HEK293 (cell line): ENCODE measurements around the gene HOXC10.
A peak's percentile ranks its signal among the peaks of the same experiment; 100 is the strongest.

Source experiments
- CTCF ChIA-PET: fragments of 350-600 bp; formaldehyde crosslinking; extraction: SDS; loops from one replicate; lab custom pipeline; 2021; ENCODE audit warnings: antibody characterized with exemption; lab: Yijun Ruan, JAX
- POLR2A ChIA-PET: fragments of 300-600 bp; formaldehyde crosslinking; extraction: SDS; loops from one replicate; lab custom pipeline; 2020; ENCODE audit warnings: antibody characterized with exemption, inconsistent platforms; lab: Yijun Ruan, JAX
- H3K27ac ChIP-seq: fragments of 200-500 bp; sonication (Bioruptor generic); 2 replicates; pipeline ENCODE4 v1.5.1; 2014; ENCODE audit warnings: low read depth, low read length, control low read depth, inconsistent platforms; ENCODE audit errors: extremely low read depth
- H3K36me3 ChIP-seq, 2 experiments: fragments of 200-500 bp in 1 of 2; sonication (Bioruptor generic) in 1 of 2; 1 replicate in 1 of 2; 2 replicates in 1 of 2; pipeline ENCODE4 v1.5.1; 2014 to 2017; ENCODE audit warnings: inconsistent platforms in 2 of 2, low read length in 2 of 2; ENCODE audit not compliant: control insufficient read depth in 2 of 2, insufficient read depth in 1 of 2
- H3K4me1 ChIP-seq: fragments of 200-500 bp; sonication (Bioruptor generic); 2 replicates; pipeline ENCODE4 v1.5.1; 2014; ENCODE audit warnings: mild to moderate bottlenecking, low read length, inconsistent platforms; ENCODE audit not compliant: control insufficient read depth, insufficient read depth
- H3K4me3 ChIP-seq: 2 replicates; pipeline ENCODE4 v1.5.1; 2011; ENCODE audit warnings: low read depth, mild to moderate bottlenecking, control low read depth, low read length, moderate library complexity
- H3K9me3 ChIP-seq: fragments of 200-500 bp; sonication (Bioruptor generic); 2 replicates; pipeline ENCODE4 v1.5.1; 2014; ENCODE audit warnings: low read depth, low read length, inconsistent platforms; ENCODE audit not compliant: control insufficient read depth, insufficient read depth
- HOXD13 ChIP-seq: sonication (generic); formaldehyde crosslinking; IDR thresholded peaks from 2 replicates; pipeline ENCODE4 v1.8.0; 2022; ENCODE audit warnings: missing genetic modification reagents, borderline replicate concordance
- KLF16 ChIP-seq: fragments of 450-650 bp; formaldehyde crosslinking; IDR thresholded peaks from 2 replicates; pipeline ENCODE4 v1.5.1; 2017; ENCODE audit warnings: missing biosample characterization, missing genetic modification characterization
- KLF9 ChIP-seq: fragments of 450-650 bp; formaldehyde crosslinking; IDR thresholded peaks from 2 replicates; pipeline ENCODE4 v1.5.1; 2016; ENCODE audit warnings: missing biosample characterization, missing genetic modification characterization, low read depth
- MZF1 ChIP-seq: fragments of 450-650 bp; formaldehyde crosslinking; IDR thresholded peaks from 2 replicates; pipeline ENCODE4 v1.5.1; 2017; ENCODE audit warnings: missing biosample characterization, missing genetic modification characterization, borderline replicate concordance
- OSR2 ChIP-seq: fragments of 450-650 bp; formaldehyde crosslinking; IDR thresholded peaks from 2 replicates; pipeline ENCODE4 v1.5.1; 2016; ENCODE audit warnings: missing biosample characterization, missing genetic modification characterization
- SP7 ChIP-seq: fragments of 450-650 bp; formaldehyde crosslinking; IDR thresholded peaks from 2 replicates; pipeline ENCODE4 v1.5.1; 2016; ENCODE audit warnings: missing biosample characterization, missing genetic modification characterization
- YY1 ChIP-seq: fragments of 450-650 bp; formaldehyde crosslinking; IDR thresholded peaks from 2 replicates; pipeline ENCODE4 v1.5.1; 2018; ENCODE audit warnings: missing biosample characterization, missing genetic modification characterization
- ZBTB17 ChIP-seq: fragments of 450-650 bp; formaldehyde crosslinking; IDR thresholded peaks from 2 replicates; pipeline ENCODE4 v1.5.1; 2016; ENCODE audit warnings: missing biosample characterization, missing genetic modification characterization
- ZBTB20 ChIP-seq: fragments of 450-650 bp; formaldehyde crosslinking; IDR thresholded peaks from 2 replicates; pipeline ENCODE4 v1.5.1; 2016; ENCODE audit warnings: missing biosample characterization, missing genetic modification characterization
- ZBTB8A ChIP-seq: fragments of 450-650 bp; formaldehyde crosslinking; IDR thresholded peaks from 2 replicates; pipeline ENCODE4 v1.5.1; 2016; ENCODE audit warnings: missing biosample characterization, missing genetic modification characterization
- ZFP37 ChIP-seq: fragments of 450-650 bp; formaldehyde crosslinking; IDR thresholded peaks from 2 replicates; pipeline ENCODE4 v1.5.1; 2016; ENCODE audit warnings: missing biosample characterization, missing genetic modification characterization
- ZFP69B ChIP-seq: fragments of 450-650 bp; formaldehyde crosslinking; IDR thresholded peaks from 2 replicates; pipeline ENCODE4 v1.5.1; 2016; ENCODE audit warnings: missing biosample characterization, missing genetic modification characterization
- ZNF10 ChIP-seq: fragments of 450-650 bp; formaldehyde crosslinking; IDR thresholded peaks from 2 replicates; pipeline ENCODE4 v1.5.1; 2017; ENCODE audit warnings: missing biosample characterization, missing genetic modification characterization
- ZNF132 ChIP-seq: fragments of 450-650 bp; formaldehyde crosslinking; IDR thresholded peaks from 2 replicates; pipeline ENCODE4 v1.5.1; 2017; ENCODE audit warnings: missing biosample characterization, missing genetic modification characterization, borderline replicate concordance
- ZNF138 ChIP-seq: fragments of 450-650 bp; formaldehyde crosslinking; IDR thresholded peaks from 2 replicates; pipeline ENCODE4 v1.5.1; 2016; ENCODE audit warnings: missing biosample characterization, missing genetic modification characterization, borderline replicate concordance
- ZNF184 ChIP-seq: fragments of 450-650 bp; IDR thresholded peaks from 2 replicates; pipeline ENCODE4 v1.5.1; 2018; ENCODE audit warnings: missing biosample characterization, mild to moderate bottlenecking, missing genetic modification characterization
- ZNF324 ChIP-seq: fragments of 450-650 bp; formaldehyde crosslinking; IDR thresholded peaks from 2 replicates; pipeline ENCODE4 v1.5.1; 2016; ENCODE audit warnings: missing biosample characterization, missing genetic modification characterization
- ZNF335 ChIP-seq: fragments of 450-650 bp; formaldehyde crosslinking; conservative IDR thresholded peaks from 2 replicates; pipeline ENCODE4 v1.5.1; 2016; ENCODE audit warnings: missing biosample characterization, missing genetic modification characterization
- ZNF48 ChIP-seq: fragments of 450-650 bp; formaldehyde crosslinking; IDR thresholded peaks from 2 replicates; pipeline ENCODE4 v1.5.1; 2016; ENCODE audit warnings: missing biosample characterization, missing genetic modification characterization
- ZNF501 ChIP-seq: fragments of 450-650 bp; formaldehyde crosslinking; IDR thresholded peaks from 2 replicates; pipeline ENCODE4 v1.5.1; 2016; ENCODE audit warnings: missing biosample characterization, missing genetic modification characterization
- ZNF596 ChIP-seq: fragments of 450-650 bp; IDR thresholded peaks from 2 replicates; pipeline ENCODE4 v1.5.0; 2018; ENCODE audit warnings: missing biosample characterization, mild to moderate bottlenecking, missing genetic modification characterization, moderate library complexity
- ZNF830 ChIP-seq: fragments of 450-650 bp; IDR thresholded peaks from 2 replicates; pipeline ENCODE4 v1.5.0; 2018; ENCODE audit warnings: missing biosample characterization, missing genetic modification characterization, low read depth, mild to moderate bottlenecking, moderate library complexity
- ZSCAN23 ChIP-seq: fragments of 450-650 bp; formaldehyde crosslinking; IDR thresholded peaks from 2 replicates; pipeline ENCODE4 v1.5.1; 2016; ENCODE audit warnings: missing biosample characterization, missing genetic modification characterization
- ZSCAN30 ChIP-seq: fragments of 450-650 bp; IDR thresholded peaks from 2 replicates; pipeline ENCODE4 v1.5.1; 2018; ENCODE audit warnings: missing biosample characterization, mild to moderate bottlenecking, missing genetic modification characterization, moderate library complexity
- TF ChIP-seq, protein P1 (sequence below): fragments of 450-650 bp; formaldehyde crosslinking; IDR thresholded peaks from 2 replicates; pipeline ENCODE4 v1.5.1; 2016; ENCODE audit warnings: missing biosample characterization, missing genetic modification characterization
- TF ChIP-seq, protein P2 (sequence below): fragments of 450-650 bp; formaldehyde crosslinking; IDR thresholded peaks from 2 replicates; pipeline ENCODE4 v1.5.1; 2016; ENCODE audit warnings: missing biosample characterization, missing genetic modification characterization
- TF ChIP-seq, protein P3 (sequence below): fragments of 450-650 bp; formaldehyde crosslinking; optimal IDR thresholded peaks from 2 replicates; pipeline ENCODE3; 2016; ENCODE audit warnings: missing biosample characterization, mild to moderate bottlenecking, missing genetic modification characterization
- TF ChIP-seq, protein P4 (sequence below): fragments of 450-650 bp; formaldehyde crosslinking; IDR thresholded peaks from 2 replicates; pipeline ENCODE4 v1.5.1; 2016; ENCODE audit warnings: missing biosample characterization, missing genetic modification characterization

The HOXC10 gene

DNA sequence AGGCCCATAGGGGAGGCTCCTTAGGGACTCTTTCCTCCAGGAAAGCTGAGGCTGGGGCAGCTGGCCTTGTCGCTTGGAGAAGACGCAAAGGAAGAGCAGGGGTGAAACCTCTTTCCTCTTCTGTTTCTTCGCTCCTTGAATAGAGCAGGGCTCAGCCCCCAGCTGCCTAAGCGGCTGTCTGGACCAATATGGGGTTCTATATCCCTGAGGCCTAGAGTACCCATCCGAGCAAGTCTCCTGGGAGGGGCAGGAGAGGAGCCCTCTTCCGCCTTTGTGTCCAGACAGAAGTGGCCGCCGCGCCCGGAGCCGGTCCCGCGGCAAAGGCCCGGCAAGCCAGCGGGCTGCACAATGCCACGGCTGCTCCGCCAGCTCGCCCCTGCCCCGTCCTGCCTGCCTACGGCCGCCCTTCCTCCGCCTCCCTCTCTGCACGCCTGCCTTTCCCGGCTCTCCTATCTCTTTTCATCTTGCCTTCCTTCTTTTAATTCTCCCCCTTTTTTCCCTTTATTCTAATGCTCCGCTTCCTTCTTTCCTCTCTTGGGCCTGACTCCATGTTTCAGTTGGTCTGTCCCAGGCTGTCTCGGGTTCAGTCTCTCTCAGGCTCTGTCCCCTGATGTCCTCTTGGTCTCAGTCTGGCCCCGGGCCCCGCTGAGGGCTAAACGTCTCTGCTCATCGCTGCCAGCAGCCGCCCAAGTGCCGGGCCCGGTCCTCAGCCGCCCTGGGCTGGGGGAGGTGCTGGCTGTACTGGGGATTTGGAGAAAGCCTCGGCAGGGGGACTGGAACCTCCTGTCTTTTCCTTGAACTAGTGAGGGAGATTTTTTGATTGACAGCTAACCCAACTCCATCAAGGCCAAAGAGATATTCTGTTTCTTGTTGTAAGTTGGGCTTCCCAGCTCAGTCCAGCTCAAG lies 12.5 kb downstream of the HOXC10 start:
- Histone ChIP-seq H3K9me3 (no peaks in the 10 kb centered on the region), H3K4me1 (peaks cover 38% of the 10 kb centered on the region), H3K27ac (peak overlapping the region; percentile 98; the same call in 1 of the 2 replicates), H3K36me3 (peaks cover 1% of the 10 kb centered on the region in 2 experiments; a peak in 2 of 3 replicates), H3K4me3 (no peak overlapping the region)
- CTCF ChIA-PET, result interaction anchor here (0.6 to 6.7 kb wide), 9 partner anchors 10 to 251 kb away, joined by 3 to 49 read pairs (median 8); partner anchors contain the start of gene HOXC10
- POLR2A ChIA-PET, result interaction anchor here (0.8 to 1.4 kb wide), 3 partner anchors 10 to 191 kb away, joined by 3 read pairs; partner anchors contain the start of gene SMUG1
- TF ChIP-seq ZFP69B (tag by site-specific recombination) (peak; percentile 46), ZNF132 (no peak), ZNF335 (tag by site-specific recombination) (peak; percentile 89), ZFP37 (tag by site-specific recombination) (no peak), ZNF596 (tag by site-specific recombination) (0 out of 2 replicates have a peak, but pooled peaks have one; percentile 7), ZNF48 (tag by site-specific recombination) (no peak), ZBTB17 (tag by site-specific recombination) (peak; percentile 95), ZSCAN23 (tag by site-specific recombination) (0 out of 2 replicates have a peak, but pooled peaks have one; percentile 9), MZF1 (peak; percentile 88; the same call in 1 of the 2 replicates), HOXD13 (CRISPR knock-in tag) (no peak), SP7 (tag by site-specific recombination) (0 out of 2 replicates have a peak, but pooled peaks have one; percentile 11), ZNF10 (tag by site-specific recombination) (peak; percentile 14; the same call in 1 of the 2 replicates), ZNF501 (tag by site-specific recombination) (peak; percentile 46; the same call in 1 of the 2 replicates), ZNF184 (tag by site-specific recombination) (no peak), ZNF138 (no peak), ZNF324 (no peak), ZSCAN30 (tag by site-specific recombination) (peak; percentile 72), ZBTB20 (tag by site-specific recombination) (peak; percentile 95), ZNF830 (no peak), KLF16 (0 out of 2 replicates have a peak, but pooled peaks have one; percentile 35), KLF9 (tag by site-specific recombination) (no peak; the same call in 1 of the 2 replicates), OSR2 (no peak), YY1 (tag by site-specific recombination) (no peak), ZBTB8A (tag by site-specific recombination) (peak; percentile 77)
- TF ChIP-seq, protein P1, sequence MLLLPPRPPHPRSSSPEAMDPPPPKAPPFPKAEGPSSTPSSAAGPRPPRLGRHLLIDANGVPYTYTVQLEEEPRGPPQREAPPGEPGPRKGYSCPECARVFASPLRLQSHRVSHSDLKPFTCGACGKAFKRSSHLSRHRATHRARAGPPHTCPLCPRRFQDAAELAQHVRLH (tag by site-specific recombination), result 0 out of 2 replicates have a peak, but pooled peaks have one; percentile 6
- TF ChIP-seq, protein P2, sequence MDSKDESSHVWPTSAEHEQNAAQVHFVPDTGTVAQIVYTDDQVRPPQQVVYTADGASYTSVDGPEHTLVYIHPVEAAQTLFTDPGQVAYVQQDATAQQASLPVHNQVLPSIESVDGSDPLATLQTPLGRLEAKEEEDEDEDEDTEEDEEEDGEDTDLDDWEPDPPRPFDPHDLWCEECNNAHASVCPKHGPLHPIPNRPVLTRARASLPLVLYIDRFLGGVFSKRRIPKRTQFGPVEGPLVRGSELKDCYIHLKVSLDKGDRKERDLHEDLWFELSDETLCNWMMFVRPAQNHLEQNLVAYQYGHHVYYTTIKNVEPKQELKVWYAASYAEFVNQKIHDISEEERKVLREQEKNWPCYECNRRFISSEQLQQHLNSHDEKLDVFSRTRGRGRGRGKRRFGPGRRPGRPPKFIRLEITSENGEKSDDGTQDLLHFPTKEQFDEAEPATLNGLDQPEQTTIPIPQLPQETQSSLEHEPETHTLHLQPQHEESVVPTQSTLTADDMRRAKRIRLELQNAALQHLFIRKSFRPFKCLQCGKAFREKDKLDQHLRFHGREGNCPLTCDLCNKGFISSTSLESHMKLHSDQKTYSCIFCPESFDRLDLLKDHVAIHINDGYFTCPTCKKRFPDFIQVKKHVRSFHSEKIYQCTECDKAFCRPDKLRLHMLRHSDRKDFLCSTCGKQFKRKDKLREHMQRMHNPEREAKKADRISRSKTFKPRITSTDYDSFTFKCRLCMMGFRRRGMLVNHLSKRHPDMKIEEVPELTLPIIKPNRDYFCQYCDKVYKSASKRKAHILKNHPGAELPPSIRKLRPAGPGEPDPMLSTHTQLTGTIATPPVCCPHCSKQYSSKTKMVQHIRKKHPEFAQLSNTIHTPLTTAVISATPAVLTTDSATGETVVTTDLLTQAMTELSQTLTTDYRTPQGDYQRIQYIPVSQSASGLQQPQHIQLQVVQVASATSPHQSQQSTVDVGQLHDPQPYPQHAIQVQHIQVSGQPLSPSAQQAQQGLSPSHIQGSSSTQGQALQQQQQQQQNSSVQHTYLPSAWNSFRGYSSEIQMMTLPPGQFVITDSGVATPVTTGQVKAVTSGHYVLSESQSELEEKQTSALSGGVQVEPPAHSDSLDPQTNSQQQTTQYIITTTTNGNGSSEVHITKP (tag by site-specific recombination), result peak; percentile 8
- TF ChIP-seq, protein P3, sequence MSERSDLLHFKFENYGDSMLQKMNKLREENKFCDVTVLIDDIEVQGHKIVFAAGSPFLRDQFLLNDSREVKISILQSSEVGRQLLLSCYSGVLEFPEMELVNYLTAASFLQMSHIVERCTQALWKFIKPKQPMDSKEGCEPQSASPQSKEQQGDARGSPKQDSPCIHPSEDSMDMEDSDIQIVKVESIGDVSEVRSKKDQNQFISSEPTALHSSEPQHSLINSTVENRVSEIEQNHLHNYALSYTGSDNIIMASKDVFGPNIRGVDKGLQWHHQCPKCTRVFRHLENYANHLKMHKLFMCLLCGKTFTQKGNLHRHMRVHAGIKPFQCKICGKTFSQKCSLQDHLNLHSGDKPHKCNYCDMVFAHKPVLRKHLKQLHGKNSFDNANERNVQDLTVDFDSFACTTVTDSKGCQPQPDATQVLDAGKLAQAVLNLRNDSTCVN (tag by site-specific recombination), result peak; percentile 56
- TF ChIP-seq, protein P4, sequence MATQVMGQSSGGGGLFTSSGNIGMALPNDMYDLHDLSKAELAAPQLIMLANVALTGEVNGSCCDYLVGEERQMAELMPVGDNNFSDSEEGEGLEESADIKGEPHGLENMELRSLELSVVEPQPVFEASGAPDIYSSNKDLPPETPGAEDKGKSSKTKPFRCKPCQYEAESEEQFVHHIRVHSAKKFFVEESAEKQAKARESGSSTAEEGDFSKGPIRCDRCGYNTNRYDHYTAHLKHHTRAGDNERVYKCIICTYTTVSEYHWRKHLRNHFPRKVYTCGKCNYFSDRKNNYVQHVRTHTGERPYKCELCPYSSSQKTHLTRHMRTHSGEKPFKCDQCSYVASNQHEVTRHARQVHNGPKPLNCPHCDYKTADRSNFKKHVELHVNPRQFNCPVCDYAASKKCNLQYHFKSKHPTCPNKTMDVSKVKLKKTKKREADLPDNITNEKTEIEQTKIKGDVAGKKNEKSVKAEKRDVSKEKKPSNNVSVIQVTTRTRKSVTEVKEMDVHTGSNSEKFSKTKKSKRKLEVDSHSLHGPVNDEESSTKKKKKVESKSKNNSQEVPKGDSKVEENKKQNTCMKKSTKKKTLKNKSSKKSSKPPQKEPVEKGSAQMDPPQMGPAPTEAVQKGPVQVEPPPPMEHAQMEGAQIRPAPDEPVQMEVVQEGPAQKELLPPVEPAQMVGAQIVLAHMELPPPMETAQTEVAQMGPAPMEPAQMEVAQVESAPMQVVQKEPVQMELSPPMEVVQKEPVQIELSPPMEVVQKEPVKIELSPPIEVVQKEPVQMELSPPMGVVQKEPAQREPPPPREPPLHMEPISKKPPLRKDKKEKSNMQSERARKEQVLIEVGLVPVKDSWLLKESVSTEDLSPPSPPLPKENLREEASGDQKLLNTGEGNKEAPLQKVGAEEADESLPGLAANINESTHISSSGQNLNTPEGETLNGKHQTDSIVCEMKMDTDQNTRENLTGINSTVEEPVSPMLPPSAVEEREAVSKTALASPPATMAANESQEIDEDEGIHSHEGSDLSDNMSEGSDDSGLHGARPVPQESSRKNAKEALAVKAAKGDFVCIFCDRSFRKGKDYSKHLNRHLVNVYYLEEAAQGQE, result peak; percentile 32; the same call in 1 of the 2 replicates
